ENCODE data around the gene SLC2A4RG.
"Not testable (repeated sequence)": the region's sequence is repeated elsewhere in the genome, so short reads cannot be mapped to it uniquely, and the experiment has no call there.

Gene SLC2A4RG

GRCh38 chr20:63754008-63754407 is 14.4 kb downstream of the SLC2A4RG start:
- DNase-seq (ENCODE audit: low spot score), result no peak

- no peak for DNase-seq (ENCODE audit: low spot score)
These were observed 16.5 kb downstream of the SLC2A4RG start for GRCh38 chr20:63755933-63756647.

- DNase-seq (ENCODE audit: low spot score), result no peak
These were observed 17.0 kb downstream of the SLC2A4RG start for GRCh38 chr20:63756648-63756991.

GRCh38 chr20:63758152-63758551 is 18.6 kb downstream of the SLC2A4RG start:
- DNase-seq (ENCODE audit: low spot score), result no peak

GRCh38 chr20:63759377-63759901 is 19.9 kb downstream of the SLC2A4RG start:
- no peak for DNase-seq (ENCODE audit: low spot score)

GRCh38 chr20:63765082-63765873 is 25.7 kb downstream of the SLC2A4RG start:
- no peak for DNase-seq (ENCODE audit: low spot score)

GRCh38 chr20:63765902-63766301 is 26.3 kb downstream of the SLC2A4RG start:
- DNase-seq (ENCODE audit: low spot score), result no peak

GRCh38 chr20:63766695-63767426 is 27.3 kb downstream of the SLC2A4RG start:
- no peak for DNase-seq (ENCODE audit: low spot score)

GRCh38 chr20:63767456-63767855 is 27.9 kb downstream of the SLC2A4RG start:
- DNase-seq (ENCODE audit: low spot score), result no peak

- no peak for DNase-seq (ENCODE audit: low spot score)
These were observed 28.3 kb downstream of the SLC2A4RG start for GRCh38 chr20:63767886-63768285.

GRCh38 chr20:63768591-63769515 is 29.3 kb downstream of the SLC2A4RG start:
- DNase-seq (ENCODE audit: low spot score), result no peak

- DNase-seq (ENCODE audit: low spot score), result no peak
These were observed 30.4 kb downstream of the SLC2A4RG start for GRCh38 chr20:63769891-63770474.

GRCh38 chr20:63771046-63771707 is 31.6 kb downstream of the SLC2A4RG start:
- DNase-seq (ENCODE audit: low spot score), result no peak

GRCh38 chr20:63772781-63773518 is 33.4 kb downstream of the SLC2A4RG start:
- DNase-seq (ENCODE audit: low spot score), result no peak

GRCh38 chr20:63773571-63774241 is 34.1 kb downstream of the SLC2A4RG start:
- DNase-seq (ENCODE audit: low spot score), result no peak

- no peak for DNase-seq (ENCODE audit: low spot score)
These were observed 34.7 kb downstream of the SLC2A4RG start for GRCh38 chr20:63774306-63774705.

GRCh38 chr20:63775096-63775978 is 35.8 kb downstream of the SLC2A4RG start:
- peak; percentile 23 for DNase-seq (ENCODE audit: low spot score)

- not testable (repeated sequence) for DNase-seq (ENCODE audit: low spot score)
These were observed 37.3 kb downstream of the SLC2A4RG start for GRCh38 chr20:63776875-63777274.
